GM19239 (cell line): Measurements from ENCODE around the gene TBC1D10A.

ENCODE experiments used
- DNase-seq: peaks from one replicate; pipeline ENCODE4 v3.0.0; 2011; ENCODE audit warnings: low spot score; ENCODE audit not compliant: insufficient read length
- FAIRE-seq: peaks from 2 replicates; lab custom pipeline; 2011; peaks lifted over from hg19 to GRCh38; lab: Jason Lieb, UNC

Gene TBC1D10A

GRCh38 chr22:30273711-30274436, 52.9 kb downstream of the TBC1D10A start:
- DNase-seq: no peak
- FAIRE-seq: no peak

- FAIRE-seq: no peak
- DNase-seq: no peak
Measured at GRCh38 chr22:30272781-30273601, 53.8 kb downstream of the TBC1D10A start.

- no peak for FAIRE-seq
Measured at GRCh38 chr22:30270832-30271231, 55.9 kb downstream of the TBC1D10A start.

GRCh38 chr22:30268331-30268730, 58.4 kb downstream of the TBC1D10A start:
- FAIRE-seq: no peak
- DNase-seq: no peak

More at GRCh38 chr22:30270832-30271231, 55.9 kb downstream of the TBC1D10A start:
- DNase-seq: no peak

GRCh38 chr22:30267382-30268302, 59.1 kb downstream of the TBC1D10A start:
- no peak for FAIRE-seq
- DNase-seq: no peak

GRCh38 chr22:30266445-30267381, 60.0 kb downstream of the TBC1D10A start, which contains the start of gene OSM:
TSS of gene OSM (minus strand) at chr22:30266851. CDS start at chr22:30266799, 52 bp downstream.
- DNase-seq (no peak), FAIRE-seq (peak; percentile 73)

GRCh38 chr22:30265823-30266444, 60.8 kb downstream of the TBC1D10A start:
- peak; percentile 94 for FAIRE-seq
- no peak for DNase-seq

- DNase-seq (no peak), FAIRE-seq (no peak)
Measured at GRCh38 chr22:30265131-30265720, 61.5 kb downstream of the TBC1D10A start.

- FAIRE-seq: no peak
- no peak for DNase-seq
Measured at GRCh38 chr22:30263883-30264282, 62.9 kb downstream of the TBC1D10A start.

- peak; percentile 80 for FAIRE-seq
Measured at GRCh38 chr22:30262917-30263741, 63.6 kb downstream of the TBC1D10A start.

GRCh38 chr22:30262112-30262511, 64.6 kb downstream of the TBC1D10A start:
- FAIRE-seq (no peak), DNase-seq (no peak)

More at GRCh38 chr22:30262917-30263741, 63.6 kb downstream of the TBC1D10A start:
- no peak for DNase-seq

- FAIRE-seq: no peak
- no peak for DNase-seq
Measured at GRCh38 chr22:30261134-30261533, 65.6 kb downstream of the TBC1D10A start.

GRCh38 chr22:30260682-30261081, 66.1 kb downstream of the TBC1D10A start:
- FAIRE-seq (no peak), DNase-seq (no peak)

GRCh38 chr22:30260276-30260675, 66.5 kb downstream of the TBC1D10A start:
- no peak for DNase-seq

GRCh38 chr22:30254314-30254713, 72.4 kb downstream of the TBC1D10A start:
- FAIRE-seq: no peak
- no peak for DNase-seq

More at GRCh38 chr22:30260276-30260675, 66.5 kb downstream of the TBC1D10A start:
- FAIRE-seq: no peak

GRCh38 chr22:30253205-30253852, 73.4 kb downstream of the TBC1D10A start:
- DNase-seq: no peak
- FAIRE-seq: no peak
